ENCODE data around the gene TMEM141.

DNA sequence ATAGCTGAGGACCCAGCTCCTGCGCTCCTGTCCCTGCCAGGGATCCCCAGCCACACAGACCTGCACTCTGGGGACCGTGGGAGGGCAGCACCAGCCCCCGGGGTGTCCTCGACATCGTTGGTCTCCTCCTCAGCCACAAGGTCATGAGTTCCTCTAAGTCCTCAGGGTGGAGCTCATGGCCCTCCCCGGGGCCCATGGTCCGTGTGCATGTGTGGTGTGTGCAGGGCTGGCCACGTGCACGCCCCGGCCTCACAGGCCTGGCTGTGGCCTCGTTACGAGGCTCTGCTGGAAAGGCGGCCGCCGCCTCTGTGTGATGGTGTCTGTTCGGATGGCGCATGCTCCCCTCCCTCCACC, 35.0 kb downstream of the TMEM141 start:
- TF ChIP-seq, protein P1, sequence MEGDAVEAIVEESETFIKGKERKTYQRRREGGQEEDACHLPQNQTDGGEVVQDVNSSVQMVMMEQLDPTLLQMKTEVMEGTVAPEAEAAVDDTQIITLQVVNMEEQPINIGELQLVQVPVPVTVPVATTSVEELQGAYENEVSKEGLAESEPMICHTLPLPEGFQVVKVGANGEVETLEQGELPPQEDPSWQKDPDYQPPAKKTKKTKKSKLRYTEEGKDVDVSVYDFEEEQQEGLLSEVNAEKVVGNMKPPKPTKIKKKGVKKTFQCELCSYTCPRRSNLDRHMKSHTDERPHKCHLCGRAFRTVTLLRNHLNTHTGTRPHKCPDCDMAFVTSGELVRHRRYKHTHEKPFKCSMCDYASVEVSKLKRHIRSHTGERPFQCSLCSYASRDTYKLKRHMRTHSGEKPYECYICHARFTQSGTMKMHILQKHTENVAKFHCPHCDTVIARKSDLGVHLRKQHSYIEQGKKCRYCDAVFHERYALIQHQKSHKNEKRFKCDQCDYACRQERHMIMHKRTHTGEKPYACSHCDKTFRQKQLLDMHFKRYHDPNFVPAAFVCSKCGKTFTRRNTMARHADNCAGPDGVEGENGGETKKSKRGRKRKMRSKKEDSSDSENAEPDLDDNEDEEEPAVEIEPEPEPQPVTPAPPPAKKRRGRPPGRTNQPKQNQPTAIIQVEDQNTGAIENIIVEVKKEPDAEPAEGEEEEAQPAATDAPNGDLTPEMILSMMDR (IDR thresholded peaks at IDR 0.05; ENCODE audit: low read depth, low read length), result no peak
- no peak for TF ChIP-seq EZH2phosphoT487 (IDR thresholded peaks at IDR 0.05; ENCODE audit: low read depth)

All from OCI-LY3 (cell line).